Measurements from ENCODE around the gene ARHGEF35.
"Not testable (repeated sequence)": the region's sequence is repeated elsewhere in the genome, so short reads cannot be mapped to it uniquely, and the experiment has no call there.

Gene ARHGEF35

DNA sequence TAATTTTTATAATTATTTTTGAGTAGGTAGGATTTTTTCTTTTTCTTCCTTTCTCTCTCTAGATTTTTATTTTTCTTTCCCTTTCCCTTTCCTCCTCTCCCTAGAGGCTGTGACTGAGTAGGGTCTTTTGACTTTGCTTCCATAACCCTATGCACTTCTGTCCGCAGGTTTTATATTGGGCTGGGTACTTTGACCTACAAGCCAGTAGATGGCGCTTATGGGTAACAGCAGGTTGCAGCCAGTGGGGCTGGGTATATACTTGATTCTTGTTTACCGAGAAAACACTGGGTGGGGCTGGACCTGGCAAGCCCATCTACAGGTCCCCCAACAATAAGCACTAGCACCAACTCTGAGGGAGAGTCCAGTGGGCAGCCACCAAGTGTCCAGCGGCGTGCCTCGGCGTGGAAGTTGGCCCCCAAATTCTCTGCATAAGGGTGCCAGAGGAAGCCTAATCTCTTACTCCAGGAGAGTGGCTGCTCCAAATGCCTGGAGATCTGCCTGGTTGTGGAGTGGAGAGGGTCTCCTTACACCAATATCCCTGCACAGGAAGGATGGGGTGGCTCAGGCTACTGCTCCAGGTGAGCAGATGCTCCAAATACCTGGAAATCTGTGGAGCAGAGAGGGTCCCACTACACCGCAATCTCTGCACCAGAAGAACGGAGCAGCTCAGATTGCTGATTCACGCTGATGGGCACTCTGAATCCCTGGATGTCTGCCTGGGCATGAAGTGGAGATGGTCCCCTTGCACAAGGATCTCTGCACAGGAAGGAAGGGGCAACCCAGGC is 17.1 kb downstream of the ARHGEF35 start:
- peak in 1 of 2 experiments; percentile 4 for DNase-seq

- no peak for DNase-seq
Observed at GRCh38 chr7:144174613-144175012, 21.0 kb downstream of the ARHGEF35 start.

DNA sequence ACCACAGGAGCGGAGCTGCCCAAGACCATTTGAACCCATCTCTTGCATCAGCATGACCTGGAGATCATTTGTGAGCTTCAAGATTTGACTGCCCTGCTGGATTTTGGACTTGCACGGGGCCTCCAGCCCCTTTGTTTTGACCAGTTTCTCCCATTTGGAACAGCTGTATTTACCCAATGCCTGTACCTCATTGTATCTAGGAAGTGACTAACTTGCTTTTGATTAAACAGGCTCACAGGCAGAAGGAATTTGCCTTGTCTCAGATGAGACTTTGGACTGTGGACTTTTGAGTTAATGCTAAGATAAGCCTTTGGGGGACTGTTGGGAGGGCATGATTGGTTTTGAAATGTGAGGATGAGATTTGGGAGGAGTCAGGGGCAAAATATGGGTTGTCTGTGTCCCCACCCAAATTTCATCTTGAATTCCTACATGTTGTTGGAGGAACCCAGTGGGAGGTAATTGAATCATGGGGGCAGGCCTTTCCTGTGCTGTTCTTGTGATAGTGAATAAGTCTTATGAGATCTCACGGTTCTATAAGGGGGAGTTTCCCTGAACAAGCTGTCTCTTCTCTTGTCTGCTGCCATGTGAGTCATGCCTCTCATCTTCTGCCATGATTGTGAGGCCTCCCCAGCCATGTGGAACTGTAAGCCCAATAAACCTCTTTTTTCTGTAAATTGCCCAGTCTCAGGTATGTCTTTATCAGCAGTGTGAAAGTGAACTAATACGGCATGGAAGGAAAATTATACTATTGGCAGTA is 23.9 kb downstream of the ARHGEF35 start:
- not testable (repeated sequence) for DNase-seq

- DNase-seq = no peak
Observed at GRCh38 chr7:144164784-144165183, 30.8 kb downstream of the ARHGEF35 start.

- DNase-seq = no peak
Observed at GRCh38 chr7:144158861-144159260, 36.8 kb downstream of the ARHGEF35 start.

DNA sequence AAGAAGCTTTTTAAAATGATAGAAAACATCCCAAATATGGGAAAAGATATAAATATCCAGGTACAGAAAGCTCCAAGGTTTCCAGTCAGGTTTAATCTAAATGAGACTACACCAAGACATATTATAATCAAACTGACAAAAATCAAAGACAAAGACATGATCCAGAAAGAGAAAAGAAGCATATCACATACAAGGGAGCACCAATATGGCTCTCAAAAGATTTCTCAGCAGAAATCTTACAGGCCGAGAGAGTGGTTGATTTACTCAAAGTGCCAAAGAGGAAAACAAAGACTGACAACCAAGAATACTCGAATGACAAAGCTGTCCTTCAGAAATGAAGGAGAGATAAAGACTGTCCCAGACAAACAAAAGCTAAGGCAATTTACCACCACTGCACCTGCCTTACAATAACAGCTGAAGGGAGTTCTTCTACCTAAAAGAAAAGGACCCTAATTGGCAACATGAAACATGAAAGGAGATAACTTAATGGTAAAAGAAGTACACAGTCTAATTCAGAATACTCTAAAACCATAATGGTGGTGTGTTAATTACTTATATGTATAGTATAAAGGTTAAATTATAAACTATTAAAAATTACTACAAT is 47.3 kb downstream of the ARHGEF35 start:
- no peak for DNase-seq

DNA sequence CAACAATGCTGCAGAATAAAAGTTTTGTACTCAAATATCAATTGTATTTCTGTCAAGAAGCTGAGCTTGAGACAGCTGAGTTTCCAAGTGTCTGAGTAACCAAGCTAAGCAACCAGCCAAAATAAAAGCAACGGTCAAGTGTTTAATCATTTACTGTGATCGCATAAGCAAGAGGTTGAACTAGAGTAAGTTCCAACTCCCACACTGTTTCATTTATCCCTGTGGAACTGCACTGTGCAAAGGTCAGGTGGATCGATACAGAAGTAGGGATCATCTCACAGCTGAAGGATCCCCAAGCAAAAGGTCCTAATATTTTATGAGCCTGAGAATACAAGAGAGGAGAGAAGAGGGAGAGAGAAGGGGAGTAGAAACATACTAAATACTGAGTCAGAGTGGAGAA is 51.2 kb downstream of the ARHGEF35 start:
- DNase-seq = no peak

DNA sequence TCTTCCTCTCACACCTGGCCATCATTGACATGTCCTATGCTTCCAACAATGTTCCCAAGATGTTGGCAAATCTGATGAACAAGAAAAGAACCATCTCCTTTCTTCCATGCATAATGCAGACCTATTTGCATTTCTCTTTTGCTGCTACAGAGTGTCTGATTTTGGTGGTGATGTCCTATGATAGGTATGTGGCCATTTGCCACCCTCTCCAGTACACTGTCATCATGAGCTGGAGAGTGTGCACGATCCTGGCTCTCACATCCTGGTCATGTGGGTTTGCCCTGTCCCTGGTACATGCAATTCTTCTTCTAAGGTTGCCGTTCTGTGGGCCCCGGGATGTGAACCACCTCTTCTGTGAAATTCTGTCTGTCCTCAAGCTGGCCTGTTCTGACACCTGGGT is 53.4 kb downstream of the ARHGEF35 start:
- no peak for DNase-seq

DNA sequence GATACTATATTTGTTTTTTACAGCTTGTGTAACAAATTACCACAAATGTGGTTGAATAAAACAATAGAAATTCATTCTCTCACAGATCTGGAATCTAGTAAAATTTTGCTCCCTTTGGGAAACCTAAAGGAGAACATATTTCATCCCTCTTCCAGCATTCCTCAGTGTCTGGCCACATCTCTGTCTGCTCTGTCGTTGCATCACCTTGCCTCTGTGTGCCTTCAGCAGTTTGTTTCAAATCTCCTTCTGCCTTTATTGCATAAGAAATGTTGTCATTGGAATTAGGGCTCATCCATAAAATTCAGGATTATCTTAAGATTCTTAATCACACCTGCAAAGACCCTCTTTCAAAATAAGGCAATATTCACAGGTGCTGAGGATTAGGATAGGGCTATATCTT is 58.1 kb downstream of the ARHGEF35 start:
- no peak for DNase-seq

Measured in SHP77 (cell line).